HG02642 (cell line): ENCODE measurements around the gene PRSS3.
"Not testable (repeated sequence)": the region's sequence is repeated elsewhere in the genome, so short reads cannot be mapped to it uniquely, and the experiment has no call there.

ENCODE experiments used
- ATAC-seq: cut with Tn5 transposase; IDR thresholded peaks from one replicate; pipeline ENCODE4 v1.9.1; 2021; ENCODE audit warnings: mild to moderate bottlenecking; ENCODE audit not compliant: unreplicated experiment, poor library complexity

Gene PRSS3

DNA sequence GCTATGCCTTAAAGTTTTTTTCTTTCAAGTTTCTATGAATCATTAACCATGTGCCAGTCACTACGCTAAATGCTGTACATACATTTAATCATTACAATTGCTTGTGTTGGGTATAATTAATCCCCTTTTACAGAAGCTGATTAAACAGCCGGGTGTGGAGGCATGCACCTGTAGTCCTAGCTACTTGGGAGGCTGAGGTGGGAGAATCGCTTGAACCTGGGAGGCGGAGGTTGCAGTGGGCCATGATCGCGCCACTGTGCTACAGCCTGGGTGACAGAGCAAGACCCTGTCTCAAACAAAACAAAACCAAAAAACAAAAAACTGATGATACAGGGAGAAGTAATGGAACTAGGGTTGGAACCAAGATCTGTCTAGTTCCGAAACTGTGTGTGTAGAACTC lies 20.4 kb downstream of the PRSS3 start:
- ATAC-seq = no peak

DNA sequence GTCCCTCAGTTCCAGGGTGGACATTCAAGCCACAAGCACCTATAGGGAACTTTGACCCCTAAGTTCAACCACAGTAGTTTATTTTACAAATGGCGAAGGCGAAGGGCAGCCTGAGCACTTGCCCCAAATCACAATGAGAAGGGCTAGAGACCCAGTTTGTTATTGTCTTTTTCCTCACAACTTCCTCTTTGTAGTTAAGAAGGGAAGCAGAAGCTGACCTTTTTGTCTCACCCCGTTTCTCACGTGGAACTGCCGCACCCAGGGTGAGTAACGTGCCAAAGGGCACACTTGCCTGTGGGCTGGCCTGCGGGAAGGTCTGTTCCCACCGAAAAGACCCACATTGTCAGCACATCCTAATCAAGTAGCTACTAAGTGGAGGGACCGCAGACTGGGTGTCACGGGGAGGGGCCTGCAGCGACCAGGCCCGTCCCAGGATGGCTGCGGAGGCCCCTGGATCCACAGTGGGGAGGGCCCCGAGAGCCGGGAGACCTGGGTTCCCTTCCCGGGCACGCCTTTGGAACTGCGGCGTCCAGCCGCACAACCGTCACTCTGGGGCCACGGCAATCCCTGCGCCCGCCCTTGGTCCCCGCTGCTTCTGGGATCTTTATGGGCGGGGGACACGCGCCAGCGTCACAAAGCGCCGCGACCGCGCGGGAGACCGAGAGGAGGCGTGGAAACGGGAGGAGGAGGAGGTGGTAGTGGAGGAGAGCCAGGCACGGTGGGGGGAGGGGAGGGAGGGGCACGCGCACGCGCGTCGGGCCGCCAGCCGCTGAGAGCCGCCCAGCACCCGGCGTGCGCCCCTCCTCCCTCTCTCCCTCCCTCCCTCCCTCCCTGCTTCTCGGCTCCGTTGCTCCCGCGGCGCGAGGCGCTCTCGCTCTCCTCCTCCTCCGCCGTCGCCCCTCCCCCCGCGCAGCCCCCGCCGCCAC lies 21.2 kb downstream of the PRSS3 start, which contains the start of gene UBE2R2:
Gene UBE2R2, plus strand, starts transcription at position 834 of the 926 bp plus-strand sequence. CDS start 598 bp downstream, outside the sequence.
- peak; percentile 70 for ATAC-seq

DNA sequence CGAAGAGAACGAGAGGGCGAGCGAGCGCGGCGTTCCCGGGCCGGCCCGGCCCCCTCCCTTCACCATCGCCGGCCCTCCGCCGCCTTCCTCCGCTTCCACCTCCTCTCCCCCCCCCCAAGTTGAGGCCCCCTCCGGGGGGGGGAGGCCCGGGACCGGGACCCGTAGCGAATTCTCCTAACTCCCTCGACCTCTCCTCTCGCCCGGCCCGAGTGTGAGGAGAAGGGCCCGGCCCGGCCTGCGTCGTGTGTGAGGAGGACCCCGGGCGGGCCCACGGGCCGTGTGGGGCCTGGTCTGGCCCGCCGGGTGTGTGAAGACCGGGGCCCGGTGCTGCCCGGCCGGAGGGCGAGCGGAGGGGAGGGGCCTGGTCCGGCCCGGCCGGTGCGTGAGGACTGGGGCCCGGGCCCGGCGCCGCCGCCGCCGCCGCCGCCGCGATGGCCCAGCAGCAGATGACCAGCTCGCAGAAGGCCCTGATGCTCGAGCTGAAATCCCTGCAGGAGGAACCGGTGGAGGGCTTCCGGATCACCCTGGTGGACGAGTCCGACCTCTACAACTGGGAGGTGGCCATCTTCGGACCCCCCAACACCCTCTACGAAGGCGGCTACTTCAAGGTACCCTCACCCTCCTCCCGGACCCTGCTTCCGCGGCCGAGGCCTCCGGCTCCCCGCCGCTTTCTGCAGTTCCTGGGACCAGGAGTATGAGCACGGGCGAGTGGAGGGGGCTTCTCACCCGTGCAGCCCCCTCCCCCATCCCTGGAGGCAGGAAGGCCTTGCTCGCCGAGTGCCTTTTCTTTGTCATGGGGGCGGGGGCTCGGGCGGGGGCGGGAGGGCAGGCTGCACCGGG lies 22.2 kb downstream of the PRSS3 start:
- peak; percentile 36 for ATAC-seq

DNA sequence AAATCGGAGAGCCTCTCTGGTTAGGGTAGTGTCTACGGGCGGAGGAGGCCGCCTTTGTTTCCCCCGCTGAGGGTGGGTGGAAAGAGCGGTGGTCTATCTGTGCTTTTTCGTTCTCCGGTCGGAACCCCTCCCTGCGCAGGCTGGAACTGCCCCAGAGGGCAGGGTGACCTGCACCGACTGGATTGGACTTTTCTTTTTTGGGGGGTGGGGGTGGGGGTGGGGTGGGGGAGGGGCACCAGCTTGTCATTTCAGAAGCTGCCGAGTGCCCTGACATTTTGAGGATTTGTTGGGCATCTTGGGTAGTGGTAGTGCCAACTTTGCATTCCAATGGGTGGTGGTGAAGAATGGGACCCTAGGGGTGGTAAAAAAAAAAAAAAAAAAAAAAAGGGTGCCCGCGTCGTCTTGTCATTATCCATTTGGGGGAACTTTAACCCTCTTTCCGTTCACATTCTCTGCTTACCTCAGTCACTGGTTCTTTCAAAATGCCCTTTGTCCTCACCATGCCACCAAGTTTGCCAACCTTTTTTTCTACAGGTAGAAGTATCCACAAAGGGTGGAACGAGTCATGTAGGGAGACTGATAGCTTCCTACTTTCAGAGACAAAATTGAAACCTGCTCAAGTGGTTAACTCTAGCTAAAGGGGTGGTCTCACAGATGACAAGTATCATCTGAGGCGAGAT lies 22.9 kb downstream of the PRSS3 start:
- ATAC-seq = no peak

DNA sequence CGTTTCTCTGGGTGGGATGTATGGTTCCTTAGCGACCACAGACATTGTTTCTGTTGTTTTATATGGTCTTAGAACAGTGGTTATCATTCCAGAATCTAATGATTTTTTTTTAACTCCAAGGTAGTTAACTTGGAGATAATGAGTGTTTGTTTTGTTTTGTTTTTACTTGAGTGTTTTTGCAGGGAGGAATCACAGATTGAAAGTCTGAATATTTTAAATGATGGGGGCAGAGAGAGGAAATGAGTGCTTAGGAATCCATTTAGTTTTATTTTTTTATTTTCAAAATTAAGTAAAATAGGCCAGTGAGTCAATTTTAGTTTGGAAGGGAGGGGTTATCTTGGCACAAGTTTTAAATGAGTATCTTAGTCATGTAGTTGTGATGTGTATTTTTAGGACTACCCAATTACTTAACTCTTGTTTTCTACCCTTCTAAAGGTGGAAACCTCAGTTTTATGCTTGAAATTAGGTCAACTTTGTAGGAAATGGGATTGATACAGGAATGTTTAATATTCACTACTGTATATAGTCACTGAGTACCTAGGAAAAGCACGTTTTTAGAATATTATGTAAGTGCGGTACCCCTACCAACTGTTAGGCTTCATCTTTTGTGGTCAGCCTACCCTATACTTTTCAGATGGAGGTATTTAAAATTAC lies 23.6 kb downstream of the PRSS3 start:
- ATAC-seq = no peak

DNA sequence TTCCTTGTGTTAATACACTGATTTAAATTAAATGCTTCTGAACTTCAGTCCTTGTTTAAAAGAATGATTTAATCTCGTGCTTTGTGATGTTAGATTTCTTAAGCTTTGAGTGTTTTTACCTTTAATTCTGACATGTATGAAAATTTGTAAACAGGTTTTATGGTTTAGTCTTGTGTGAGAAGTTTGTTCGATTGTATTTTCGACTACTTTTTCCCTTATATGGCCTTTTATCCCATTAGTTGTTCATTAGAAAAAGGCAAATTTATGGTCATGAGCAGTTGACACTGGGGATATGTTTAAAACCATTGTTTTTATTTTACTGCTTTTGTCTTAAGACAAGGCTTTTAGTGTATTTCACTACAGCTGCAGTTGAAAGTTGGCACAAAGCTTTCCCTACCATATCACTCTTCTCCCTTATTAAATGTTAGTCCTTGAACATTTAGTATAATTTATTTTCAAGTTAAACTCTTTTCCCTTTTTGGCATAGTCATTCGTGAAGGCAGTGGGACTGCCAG lies 24.9 kb downstream of the PRSS3 start:
- no peak for ATAC-seq

DNA sequence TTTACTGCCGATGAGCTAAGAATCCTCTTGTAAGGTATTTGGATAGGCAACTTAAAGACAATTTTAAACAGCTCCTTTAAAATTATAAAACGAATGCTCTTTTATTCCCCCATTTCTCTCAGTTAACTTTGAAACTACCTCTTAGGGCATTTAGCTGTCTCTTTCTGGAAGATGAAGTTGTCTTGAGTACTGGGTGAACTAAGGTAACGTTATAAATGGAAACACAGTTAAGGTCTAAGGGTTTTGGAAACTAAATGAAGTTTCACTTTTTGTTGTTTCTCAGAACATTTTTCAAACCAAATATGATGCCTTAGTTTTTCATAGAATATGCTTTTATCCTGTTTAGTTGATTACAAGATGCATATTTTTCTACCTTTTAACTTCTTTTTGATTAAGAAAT lies 28.4 kb downstream of the PRSS3 start:
- ATAC-seq = no peak

DNA sequence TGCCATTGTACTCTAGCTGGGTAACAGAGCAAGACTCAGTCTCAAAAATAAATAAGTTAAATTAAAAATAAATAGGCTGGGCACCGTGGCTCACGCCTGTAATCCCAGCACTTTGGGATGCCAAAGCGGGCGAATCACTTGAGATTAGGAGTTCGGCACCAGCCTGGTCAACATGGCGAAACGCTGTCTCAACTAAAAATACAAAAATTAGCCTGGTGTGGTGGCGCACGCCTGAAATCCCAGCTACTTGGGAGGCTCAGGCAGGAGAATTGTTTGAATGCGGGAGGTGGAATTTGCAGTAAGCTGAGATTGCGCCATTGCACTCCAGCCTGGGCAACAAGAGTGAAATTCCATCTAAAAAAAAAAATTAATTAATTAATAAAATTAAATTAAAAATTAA lies 31.9 kb downstream of the PRSS3 start:
- not testable (repeated sequence) for ATAC-seq

DNA sequence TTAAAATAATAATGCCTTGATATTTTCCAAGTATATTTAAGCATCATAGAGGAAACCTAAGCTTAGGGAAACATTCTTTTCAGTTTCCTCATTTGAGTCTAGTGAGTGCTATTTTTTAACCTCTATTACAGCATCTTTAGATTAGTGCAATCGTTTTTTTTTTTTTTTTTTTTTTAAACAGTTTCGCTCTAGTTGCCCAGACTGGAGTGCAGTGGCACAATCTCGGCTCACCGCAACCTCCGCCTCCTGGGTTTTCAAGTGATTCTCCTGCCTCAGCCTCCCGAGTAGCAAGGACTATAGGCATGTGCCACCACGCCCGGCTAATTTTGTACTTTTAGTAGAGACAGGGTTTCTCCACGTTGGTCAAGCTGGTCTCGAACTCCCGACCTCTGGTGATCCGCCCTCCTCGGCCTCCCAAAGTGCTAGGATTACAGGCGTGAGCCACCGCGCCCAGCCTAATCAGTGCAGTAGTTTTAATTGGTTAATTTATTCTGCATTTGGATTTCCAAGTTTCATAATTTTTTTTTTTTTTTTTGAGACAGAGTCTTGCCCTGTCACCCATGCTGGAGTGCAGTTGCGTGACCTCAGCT lies 34.4 kb downstream of the PRSS3 start:
- ATAC-seq = not testable (repeated sequence)

DNA sequence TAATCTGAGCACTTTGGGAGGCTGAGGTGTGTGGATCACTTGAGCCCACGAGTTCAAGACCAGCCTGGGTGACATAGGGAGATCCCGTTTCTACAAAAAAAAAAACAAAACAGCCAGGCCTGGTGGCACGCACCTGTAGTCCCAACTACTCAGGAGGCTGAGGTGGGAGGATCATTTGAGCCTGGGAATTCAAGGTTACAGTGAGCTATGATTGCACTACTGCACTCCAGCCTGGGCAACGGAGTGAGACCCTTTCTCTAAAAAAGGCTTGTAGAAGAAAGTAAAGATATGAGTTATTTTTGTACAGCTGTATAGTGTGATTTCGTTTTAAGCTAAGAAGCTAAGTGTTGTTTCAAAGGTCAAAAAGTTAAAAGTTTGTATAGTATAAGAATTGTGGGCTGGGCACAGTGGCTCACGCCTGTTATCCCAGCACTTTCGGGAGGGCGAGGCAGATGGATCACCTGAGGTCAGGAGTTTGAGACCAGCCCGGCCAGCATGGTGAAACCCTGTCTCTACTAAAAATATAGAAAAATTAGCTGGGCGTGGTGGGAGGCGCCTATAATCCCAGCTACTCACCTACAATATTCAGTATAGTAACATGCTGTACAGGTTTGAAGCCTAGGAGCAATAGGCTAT lies 40.4 kb downstream of the PRSS3 start:
- ATAC-seq = no peak

DNA sequence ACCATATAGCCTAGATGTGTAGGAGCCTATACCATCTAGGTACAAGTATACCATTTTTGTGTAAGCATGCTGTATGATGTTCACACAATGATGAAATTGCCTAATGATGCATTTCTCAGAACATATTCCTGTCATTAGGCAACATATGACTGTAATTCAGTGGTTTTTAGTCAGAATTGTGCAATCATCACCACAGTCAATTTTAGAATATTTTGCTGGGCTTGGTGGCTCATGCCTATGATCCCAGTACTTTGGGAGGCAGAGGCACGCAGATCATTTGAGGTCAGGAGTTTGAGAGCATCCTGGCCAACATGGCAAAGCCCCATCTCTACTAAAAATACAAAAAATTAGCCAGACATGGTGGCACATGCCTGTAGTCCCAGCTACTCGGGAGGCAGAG lies 40.9 kb downstream of the PRSS3 start:
- peak; percentile 36 for ATAC-seq

DNA sequence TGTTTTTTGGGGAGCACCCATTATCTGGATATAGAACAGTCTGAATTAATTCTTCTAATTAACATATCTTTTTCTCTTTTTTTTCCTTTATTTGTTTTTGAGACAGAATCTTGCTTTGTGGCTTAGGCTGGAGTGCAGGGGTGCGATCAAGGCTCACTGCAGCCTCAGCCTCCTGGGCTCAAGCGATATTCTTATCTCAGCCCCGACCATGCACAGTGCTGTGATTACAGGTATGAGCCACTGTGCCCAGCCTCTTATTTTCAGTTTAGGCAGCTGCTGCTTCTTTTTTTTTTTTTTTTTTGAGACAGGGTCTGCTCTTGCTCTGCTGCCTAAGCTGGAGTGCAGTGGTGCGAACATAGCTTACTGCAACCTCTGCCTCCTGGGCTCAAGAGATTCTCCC lies 41.8 kb downstream of the PRSS3 start:
- ATAC-seq = no peak

DNA sequence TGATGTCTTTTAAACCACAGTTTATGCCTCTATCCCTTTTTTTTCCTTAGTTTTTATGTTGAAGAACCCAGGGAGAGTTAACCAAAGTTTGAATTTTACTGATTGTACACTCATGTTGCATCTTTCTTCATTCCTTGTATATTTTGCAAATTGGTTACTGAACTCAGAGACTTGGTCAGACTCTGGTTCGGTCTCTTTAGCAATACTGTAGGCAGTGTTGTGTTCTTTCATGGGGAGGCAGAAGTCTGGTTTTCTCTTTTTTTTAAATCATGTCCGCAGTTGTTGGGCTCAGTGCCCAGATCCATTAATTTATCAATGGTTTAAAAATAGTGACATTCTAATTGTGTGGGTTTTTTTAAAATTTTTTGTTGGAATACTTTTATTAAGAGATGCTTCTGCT lies 45.0 kb downstream of the PRSS3 start:
- ATAC-seq = no peak

DNA sequence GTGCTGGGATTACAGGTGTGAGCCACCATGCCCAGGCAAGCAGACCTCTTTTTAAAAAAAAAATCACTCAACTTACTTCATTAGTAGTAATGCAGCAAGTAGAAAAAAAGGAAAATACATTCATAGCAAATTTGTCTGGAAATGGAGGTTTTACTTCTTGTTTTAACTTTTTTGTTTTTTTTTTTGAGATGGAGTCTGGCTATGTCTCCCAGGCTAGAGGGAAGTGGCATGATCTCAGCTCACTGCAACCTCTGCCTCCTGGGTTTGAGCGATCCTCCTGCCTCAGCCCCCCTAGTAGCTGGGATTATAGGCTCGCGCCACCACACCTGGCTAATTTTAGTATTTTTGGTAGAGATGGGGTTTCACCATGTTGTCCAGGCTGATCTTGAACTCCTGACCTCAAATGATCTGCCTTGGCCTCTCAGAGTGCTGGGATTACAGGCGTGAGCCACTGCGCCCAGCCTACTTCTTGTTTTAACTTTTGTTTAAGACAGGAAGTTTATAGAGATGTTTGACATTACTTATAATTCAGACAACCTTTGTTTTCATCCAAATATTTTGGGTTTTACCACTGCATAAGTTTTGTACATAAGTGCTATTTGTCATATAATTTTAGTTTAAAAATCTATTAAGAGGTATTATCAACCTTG lies 48.1 kb downstream of the PRSS3 start:
- no peak for ATAC-seq

DNA sequence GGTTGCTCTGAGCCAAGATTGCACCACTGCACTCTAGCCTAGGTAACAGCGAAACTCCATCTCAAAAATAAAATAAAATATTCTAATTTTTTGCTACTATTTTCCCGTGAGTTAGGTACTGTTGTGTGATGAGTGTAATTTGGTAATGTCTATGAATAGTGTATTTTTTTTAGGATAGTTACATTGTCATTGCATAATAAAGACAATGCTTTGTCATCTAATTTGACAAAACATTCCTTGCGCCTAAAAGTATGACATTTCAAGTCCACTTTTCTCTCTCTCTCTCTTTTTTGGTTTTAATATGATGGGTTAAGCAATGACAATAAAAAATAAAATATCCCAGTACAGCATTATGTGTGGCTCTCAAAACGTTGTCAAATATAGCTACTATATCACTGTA lies 50.9 kb downstream of the PRSS3 start:
- no peak for ATAC-seq

DNA sequence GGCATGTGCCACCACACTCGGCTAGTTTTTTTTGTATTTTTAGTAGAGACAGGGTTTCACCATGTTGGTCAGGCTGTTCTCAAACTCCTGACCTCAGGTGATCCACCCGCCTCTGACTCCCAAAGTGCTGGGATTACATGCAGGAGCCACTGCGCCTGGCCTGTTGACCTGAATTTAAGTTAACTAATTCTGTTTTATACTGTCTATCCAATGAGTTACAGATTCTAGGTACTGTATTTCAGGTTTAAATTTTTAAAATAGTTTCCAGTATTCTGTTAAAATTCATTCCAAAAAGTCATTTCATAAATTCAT lies 52.5 kb downstream of the PRSS3 start:
- not testable (repeated sequence) for ATAC-seq
